ENCODE results near the gene CLCN3. TPM values are rescaled to one million over a fixed set of nuclear protein-coding genes. Genes with fewer than 3 reads are reported as not detected.

CLCN3 gene
- total RNA-seq, 1 donor from 2014 or later, result 13.8 TPM

GRCh38 chr4:169612871-169613859 is 7.2 kb upstream of the CLCN3 start:
- peak; percentile 30 to 89 for DNase-seq (ENCODE audit: low spot score in 2 of 2)
- TF ChIP-seq, protein P1, sequence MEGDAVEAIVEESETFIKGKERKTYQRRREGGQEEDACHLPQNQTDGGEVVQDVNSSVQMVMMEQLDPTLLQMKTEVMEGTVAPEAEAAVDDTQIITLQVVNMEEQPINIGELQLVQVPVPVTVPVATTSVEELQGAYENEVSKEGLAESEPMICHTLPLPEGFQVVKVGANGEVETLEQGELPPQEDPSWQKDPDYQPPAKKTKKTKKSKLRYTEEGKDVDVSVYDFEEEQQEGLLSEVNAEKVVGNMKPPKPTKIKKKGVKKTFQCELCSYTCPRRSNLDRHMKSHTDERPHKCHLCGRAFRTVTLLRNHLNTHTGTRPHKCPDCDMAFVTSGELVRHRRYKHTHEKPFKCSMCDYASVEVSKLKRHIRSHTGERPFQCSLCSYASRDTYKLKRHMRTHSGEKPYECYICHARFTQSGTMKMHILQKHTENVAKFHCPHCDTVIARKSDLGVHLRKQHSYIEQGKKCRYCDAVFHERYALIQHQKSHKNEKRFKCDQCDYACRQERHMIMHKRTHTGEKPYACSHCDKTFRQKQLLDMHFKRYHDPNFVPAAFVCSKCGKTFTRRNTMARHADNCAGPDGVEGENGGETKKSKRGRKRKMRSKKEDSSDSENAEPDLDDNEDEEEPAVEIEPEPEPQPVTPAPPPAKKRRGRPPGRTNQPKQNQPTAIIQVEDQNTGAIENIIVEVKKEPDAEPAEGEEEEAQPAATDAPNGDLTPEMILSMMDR (IDR thresholded peaks at IDR 0.05), result peak; percentile 34 to 75 (median 64)
- no peaks in the 10 kb centered on the region for H3K27me3 ChIP-seq
- H3K36me3 ChIP-seq, result no peaks in the 10 kb centered on the region
- intact Hi-C loops (cut with DNase I), result loop anchor here (1.0 to 5.0 kb wide), 4 partner anchors 7 to 414 kb away; partner anchors contain the start of genes CLCN3, HPF1 and MFAP3L
- no peaks in the 10 kb centered on the region for H3K9me3 ChIP-seq
- H3K4me3 ChIP-seq, result peak overlapping the region; percentile 74 to 88
- H3K27ac ChIP-seq, result peak overlapping the region; percentile 90 to 97
- peaks cover 0 to 9% of the 10 kb centered on the region in 2 donors for H3K4me1 ChIP-seq

- no peaks in the 10 kb centered on the region for H3K36me3 ChIP-seq
- intact Hi-C loops (cut with DNase I), result no loop called here
- no peaks in the 10 kb centered on the region for H3K9me3 ChIP-seq
- TF ChIP-seq, protein P1 (IDR thresholded peaks at IDR 0.05), result no peak
- H3K4me1 ChIP-seq, result peaks cover 0 to 8% of the 10 kb centered on the region in 2 donors
- no peak overlapping the region for H3K27ac ChIP-seq
- H3K27me3 ChIP-seq, result no peaks in the 10 kb centered on the region
- no peak overlapping the region for H3K4me3 ChIP-seq
- DNase-seq (ENCODE audit: low spot score in 2 of 2), result no peak
Observed at GRCh38 chr4:169615467-169616106, 4.8 kb upstream of the CLCN3 start.

DNA sequence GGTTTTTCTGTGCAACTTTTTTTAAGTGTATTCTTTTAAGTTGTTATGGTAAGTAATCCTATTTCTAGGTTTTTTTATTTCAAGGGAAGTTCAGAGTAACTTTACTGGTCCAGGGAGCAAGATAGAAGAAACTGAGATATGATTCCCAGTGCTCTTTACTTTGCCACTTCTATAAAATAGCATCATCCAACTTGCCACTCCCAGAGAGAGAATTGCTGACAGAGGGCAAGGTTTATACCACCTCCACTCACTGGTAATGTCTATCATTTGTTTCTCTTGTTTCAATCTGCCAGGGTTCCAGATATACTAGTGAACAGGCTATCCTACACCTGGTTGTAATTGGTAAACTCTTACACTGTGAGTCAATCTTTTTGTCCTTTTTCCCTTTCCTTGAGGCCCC is 3.5 kb upstream of the CLCN3 start:
- Histone ChIP-seq H3K36me3 (no peaks in the 10 kb centered on the region), H3K27me3 (no peaks in the 10 kb centered on the region), H3K9me3 (no peaks in the 10 kb centered on the region), H3K27ac (no peak overlapping the region), H3K4me3 (no peak overlapping the region), H3K4me1 (peaks cover 0 to 3% of the 10 kb centered on the region in 2 donors)
- TF ChIP-seq, protein P1 (IDR thresholded peaks at IDR 0.05), result no peak
- intact Hi-C loops (cut with DNase I), result no loop called here
- no peak for DNase-seq (ENCODE audit: low spot score in 2 of 2)

DNA sequence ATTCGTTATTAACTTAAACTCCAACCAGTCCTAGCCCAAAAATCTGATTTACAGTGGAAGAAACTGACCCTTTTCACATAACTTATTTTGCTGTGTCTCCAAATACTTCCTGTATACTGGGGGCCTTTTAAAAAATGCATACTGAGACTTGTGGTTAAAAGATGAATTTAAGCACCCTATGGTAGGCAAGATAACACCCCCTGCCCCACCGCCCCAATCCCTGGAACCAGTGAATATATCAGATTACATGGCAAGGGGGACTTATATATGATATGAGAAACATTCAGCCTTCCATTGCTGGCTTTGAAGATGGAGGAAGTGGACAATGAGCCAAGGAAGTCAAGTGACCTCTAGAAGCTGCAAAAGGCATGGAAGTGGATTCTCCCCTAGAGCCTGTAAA is 3.1 kb upstream of the CLCN3 start:
- TF ChIP-seq, protein P1 (IDR thresholded peaks at IDR 0.05), result no peak
- no peaks in the 10 kb centered on the region for H3K36me3 ChIP-seq
- H3K4me1 ChIP-seq, result peaks cover 0 to 4% of the 10 kb centered on the region in 2 donors
- intact Hi-C loops (cut with DNase I), result no loop called here
- no peaks in the 10 kb centered on the region for H3K27me3 ChIP-seq
- no peak overlapping the region for H3K4me3 ChIP-seq
- no peak overlapping the region for H3K27ac ChIP-seq
- H3K9me3 ChIP-seq, result no peaks in the 10 kb centered on the region
- no peak for DNase-seq (ENCODE audit: low spot score in 2 of 2)

GRCh38 chr4:169618286-169618685 is 2.1 kb upstream of the CLCN3 start:
- TF ChIP-seq, protein P1 (IDR thresholded peaks at IDR 0.05), result no peak
- peaks cover 0 to 5% of the 10 kb centered on the region in 2 donors for H3K4me1 ChIP-seq
- no peak overlapping the region for H3K27ac ChIP-seq
- H3K27me3 ChIP-seq, result no peaks in the 10 kb centered on the region
- H3K9me3 ChIP-seq, result no peaks in the 10 kb centered on the region
- H3K4me3 ChIP-seq, result no peak overlapping the region
- intact Hi-C loops (cut with DNase I), result no loop called here
- no peak for DNase-seq (ENCODE audit: low spot score in 2 of 2)
- no peaks in the 10 kb centered on the region for H3K36me3 ChIP-seq

Measured in ascending aorta (tissue), 2 donors.